Measurements from ENCODE around the gene GLRB. TPM values are rescaled to one million over a fixed set of nuclear protein-coding genes. Genes with fewer than 3 reads are reported as not detected.
"Not testable (repeated sequence)": the region's sequence is repeated elsewhere in the genome, so short reads cannot be mapped to it uniquely, and the experiment has no call there.

Gene GLRB
- total RNA-seq, 1 experiment from 2014 or later = 5.1 TPM

GRCh38 chr4:157050561-157050960 is 25.4 kb upstream of the GLRB start:
- no peaks in the 10 kb centered on the region for H3K27me3 ChIP-seq (replicated peaks; ENCODE audit: insufficient read depth, low read depth, low read length, poor library complexity)
- no TSS peak for BruUV-seq (replicated peaks)
- ChIA-PET POLR2A (ENCODE audit: low non-redundant PET) (no interaction called here), CTCF (no interaction called here)
- intact Hi-C loops (cut with micrococcal nuclease; ENCODE audit: unreplicated experiment) = no loop called here
- no peaks in the 10 kb centered on the region for H3K9me3 ChIP-seq (ENCODE audit: low read depth, low read length, poor library complexity, severe bottlenecking)
- no peak overlapping the region for H3K27ac ChIP-seq (ENCODE audit: low read depth, low read length, poor library complexity, severe bottlenecking)
- no peak overlapping the region for H3K4me3 ChIP-seq (ENCODE audit: low read depth, low read length, poor library complexity, severe bottlenecking)
- peaks cover 4% of the 10 kb centered on the region for H3K4me1 ChIP-seq (ENCODE audit: insufficient read depth, low read length, poor library complexity, severe bottlenecking)
- no peaks in the 10 kb centered on the region for H3K36me3 ChIP-seq (ENCODE audit: insufficient read depth, low read length, poor library complexity, severe bottlenecking)
- no peak for DNase-seq (ENCODE audit: low spot score)
- TF ChIP-seq EZH2 (IDR thresholded peaks at IDR 0.05; ENCODE audit: borderline replicate concordance, low read depth, low read length, poor library complexity, severe bottlenecking) = no peak

- no TSS peak for BruUV-seq (replicated peaks)
- Histone ChIP-seq H3K27me3 (replicated peaks; ENCODE audit: insufficient read depth, low read depth, low read length, poor library complexity) (no peaks in the 10 kb centered on the region), H3K4me1 (ENCODE audit: insufficient read depth, low read length, poor library complexity, severe bottlenecking) (peaks cover 4% of the 10 kb centered on the region), H3K4me3 (ENCODE audit: low read depth, low read length, poor library complexity, severe bottlenecking) (no peak overlapping the region), H3K36me3 (ENCODE audit: insufficient read depth, low read length, poor library complexity, severe bottlenecking) (no peaks in the 10 kb centered on the region), H3K9me3 (ENCODE audit: low read depth, low read length, poor library complexity, severe bottlenecking) (no peaks in the 10 kb centered on the region), H3K27ac (ENCODE audit: low read depth, low read length, poor library complexity, severe bottlenecking) (no peak overlapping the region)
- ChIA-PET POLR2A (ENCODE audit: low non-redundant PET) (no interaction called here), CTCF (no interaction called here)
- TF ChIP-seq EZH2 (IDR thresholded peaks at IDR 0.05; ENCODE audit: borderline replicate concordance, low read depth, low read length, poor library complexity, severe bottlenecking) = no peak
- no peak for TF ChIP-seq CTCF (conservative IDR thresholded peaks at IDR 0.05; ENCODE audit: low read depth, low read length)
- intact Hi-C loops (cut with micrococcal nuclease; ENCODE audit: unreplicated experiment) = no loop called here
- DNase-seq (ENCODE audit: low spot score) = no peak
These were observed 23.4 kb upstream of the GLRB start for GRCh38 chr4:157052429-157053040.

GRCh38 chr4:157057218-157057617 is 18.7 kb upstream of the GLRB start:
- no peaks in the 10 kb centered on the region for H3K9me3 ChIP-seq (ENCODE audit: low read depth, low read length, poor library complexity, severe bottlenecking)
- H3K27ac ChIP-seq (ENCODE audit: low read depth, low read length, poor library complexity, severe bottlenecking) = no peak overlapping the region
- no peak overlapping the region for H3K4me3 ChIP-seq (ENCODE audit: low read depth, low read length, poor library complexity, severe bottlenecking)
- POLR2A ChIA-PET (ENCODE audit: low non-redundant PET) = interaction anchor here (0.7 kb wide), 1 partner anchor 163 kb away, joined by 3 read pairs; no protein-coding TSS in a partner anchor
- H3K27me3 ChIP-seq (replicated peaks; ENCODE audit: insufficient read depth, low read depth, low read length, poor library complexity) = no peaks in the 10 kb centered on the region
- peak; percentile 45 for DNase-seq (ENCODE audit: low spot score)
- BruUV-seq (replicated peaks) = no TSS peak
- no peaks in the 10 kb centered on the region for H3K36me3 ChIP-seq (ENCODE audit: insufficient read depth, low read length, poor library complexity, severe bottlenecking)
- peaks cover 4% of the 10 kb centered on the region for H3K4me1 ChIP-seq (ENCODE audit: insufficient read depth, low read length, poor library complexity, severe bottlenecking)
- intact Hi-C loops (cut with micrococcal nuclease; ENCODE audit: unreplicated experiment) = no loop called here
- TF ChIP-seq CTCF (conservative IDR thresholded peaks at IDR 0.05; ENCODE audit: low read depth, low read length) = no peak
- no peak for TF ChIP-seq EZH2 (IDR thresholded peaks at IDR 0.05; ENCODE audit: borderline replicate concordance, low read depth, low read length, poor library complexity, severe bottlenecking)
- CTCF ChIA-PET = interaction anchor here (0.9 kb wide), 1 partner anchor 11 kb away, joined by 5 read pairs; no protein-coding TSS in a partner anchor

- BruUV-seq (replicated peaks); H3K9me3 ChIP-seq (ENCODE audit: low read depth, low read length, poor library complexity, severe bottlenecking); CTCF ChIA-PET; POLR2A ChIA-PET (ENCODE audit: low non-redundant PET); intact Hi-C loops (cut with micrococcal nuclease; ENCODE audit: unreplicated experiment); H3K27ac ChIP-seq (ENCODE audit: low read depth, low read length, poor library complexity, severe bottlenecking); H3K36me3 ChIP-seq (ENCODE audit: insufficient read depth, low read length, poor library complexity, severe bottlenecking); DNase-seq (ENCODE audit: low spot score); H3K27me3 ChIP-seq (replicated peaks; ENCODE audit: insufficient read depth, low read depth, low read length, poor library complexity); H3K4me3 ChIP-seq (ENCODE audit: low read depth, low read length, poor library complexity, severe bottlenecking); H3K4me1 ChIP-seq (ENCODE audit: insufficient read depth, low read length, poor library complexity, severe bottlenecking): not testable (repeated sequence)
These were observed 17.1 kb upstream of the GLRB start for GRCh38 chr4:157058899-157059298.

All from A673 (cell line).